CD4-positive, alpha-beta memory T cell (primary cell): ENCODE measurements around the gene SMARCB1. TPM values are rescaled to one million over a fixed set of nuclear protein-coding genes. Genes with fewer than 3 reads are reported as not detected.

Source experiments
- CTCF ChIA-PET: fragments of 350-600 bp; sonication (Branson Sonifier 250); formaldehyde crosslinking; loops from one replicate; lab custom pipeline; 2021; ENCODE audit warnings: inconsistent platforms; ENCODE audit not compliant: partially characterized antibody; lab: Charles Lee
- POLR2A ChIA-PET: fragments of 350-600 bp; sonication (Branson Sonifier 250); formaldehyde crosslinking; loops from one replicate; lab custom pipeline; 2021; ENCODE audit not compliant: partially characterized antibody; lab: Charles Lee
- DNase-seq, 5 donors: peaks; one replicate each; pipeline versions ENCODE4 v3.0.0 to v3.0.0-alpha.2; 2020 to 2022; ENCODE audit warnings: mixed read lengths in 1 of 5
- H3K27ac ChIP-seq: one replicate; pipeline ENCODE4 v1.7.0; 2013; ENCODE audit warnings: low read depth, low read length
- H3K27me3 ChIP-seq: 2 replicates; pipeline ENCODE4 v1.7.0; 2013; ENCODE audit warnings: mild to moderate bottlenecking, low read length, moderate library complexity; ENCODE audit not compliant: insufficient read depth
- H3K36me3 ChIP-seq: 2 replicates; pipeline ENCODE4 v1.7.0; 2013; ENCODE audit warnings: mild to moderate bottlenecking, low read length, moderate library complexity; ENCODE audit not compliant: insufficient read depth
- H3K4me1 ChIP-seq: 2 replicates; pipeline ENCODE4 v1.7.0; 2013; ENCODE audit warnings: mild to moderate bottlenecking, low read length, moderate library complexity; ENCODE audit not compliant: insufficient read depth
- H3K4me3 ChIP-seq, 2 donors: one replicate each; pipeline ENCODE4 v1.7.0; 2013; ENCODE audit warnings: low read length in 2 of 2, mild to moderate bottlenecking in 1 of 2
- H3K9me3 ChIP-seq, 2 donors: one replicate each; pipeline ENCODE4 v1.7.0; 2013; ENCODE audit warnings: low read length in 2 of 2, control low read depth in 1 of 2; ENCODE audit not compliant: control insufficient read depth in 1 of 2
- H3K27ac Mint-ChIP-seq, 7 donors: one replicate each; pipeline ENCODE4 v1.8.0; 2020 to 2021; ENCODE audit warnings: mixed read lengths in 7 of 7, mild to moderate bottlenecking in 6 of 7, inconsistent platforms in 3 of 7, moderate library complexity in 3 of 7
- H3K27me3 Mint-ChIP-seq, 2 donors: one replicate each; pipeline ENCODE4 v1.8.0; 2020 to 2021; ENCODE audit warnings: mixed read lengths in 2 of 2
- H3K36me3 Mint-ChIP-seq, 2 donors: one replicate each; pipeline ENCODE4 v1.8.0; 2020 to 2021; ENCODE audit warnings: mixed read lengths in 2 of 2, inconsistent platforms in 1 of 2, mild to moderate bottlenecking in 1 of 2
- H3K4me1 Mint-ChIP-seq, 4 donors: one replicate each; pipeline ENCODE4 v1.8.0; 2020 to 2021; ENCODE audit warnings: mixed read lengths in 4 of 4, mild to moderate bottlenecking in 1 of 4
- H3K4me3 Mint-ChIP-seq, 8 donors: one replicate each; pipeline ENCODE4 v1.8.0; 2020 to 2021; ENCODE audit warnings: mixed read lengths in 8 of 8, mild to moderate bottlenecking in 7 of 8, moderate library complexity in 6 of 8, inconsistent platforms in 3 of 8
- H3K9me3 Mint-ChIP-seq, 8 donors: one replicate each; pipeline ENCODE4 v1.8.0; 2020 to 2021; ENCODE audit warnings: mixed read lengths in 8 of 8, mild to moderate bottlenecking in 5 of 8, inconsistent platforms in 3 of 8, moderate library complexity in 1 of 8
- intact Hi-C: fragments of 100-400 bp; cut with micrococcal nuclease; formaldehyde crosslinking; loops from one replicate; pipeline ENCODE4 v1.15.1; 2023
- polyA plus RNA-seq, 2 donors: library from polyadenylated mRNA; unstranded; fragments of 300-500 nt; fragmentation: Illumina TruSeq; gene quantifications; one replicate each; pipeline ENCODE4 v1.2.3, GENCODE V29; 2021
- total RNA-seq, 2 experiments: library from RNA; stranded (reverse); gene quantifications; one replicate each; pipeline ENCODE4 v1.2.3, GENCODE V29; 2021

SMARCB1 gene
- total and polyA plus RNA-seq, 4 experiments from 2014 or later: 36.6 to 46.0 (median 41.7) TPM

DNA sequence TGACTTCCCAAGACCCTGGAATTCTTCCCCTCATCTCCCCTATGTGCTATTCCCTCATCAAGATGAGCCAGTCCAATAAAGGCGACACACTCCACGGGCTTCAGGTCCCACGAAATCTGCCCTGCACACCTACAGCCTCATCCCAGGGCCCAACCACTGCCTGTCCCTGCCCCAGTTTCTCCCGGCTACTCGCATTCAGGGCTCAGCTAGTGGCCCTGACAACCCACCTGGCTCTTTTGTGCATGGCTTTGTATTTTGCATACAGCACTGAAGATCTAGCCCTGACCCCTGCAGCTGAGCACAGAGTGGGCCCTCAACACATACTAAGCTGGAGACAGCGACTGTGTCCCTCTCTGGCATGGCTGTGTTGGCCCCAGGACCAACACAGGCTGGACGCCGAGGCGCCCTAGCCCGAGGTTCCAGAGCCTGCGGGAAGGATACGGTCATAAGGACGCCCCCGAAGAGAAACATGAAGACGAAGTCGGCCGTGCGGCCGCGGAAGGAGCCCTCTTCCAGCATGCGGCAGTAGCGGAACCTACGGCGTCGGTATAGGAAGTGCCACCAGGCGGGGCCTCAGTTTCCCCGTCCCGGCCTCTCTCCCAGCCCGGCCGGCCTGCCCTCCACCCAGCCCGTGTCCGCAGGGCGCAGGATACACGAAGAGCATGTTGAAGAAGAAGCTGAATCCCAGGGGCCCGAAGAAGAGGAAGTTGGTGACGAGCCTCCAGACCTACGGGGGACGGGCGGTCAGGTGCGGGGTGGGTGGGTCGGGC, 51.3 kb downstream of the SMARCB1 start:
- H3K27me3 ChIP-seq: no peaks in the 10 kb centered on the region
- Mint-ChIP-seq H3K4me3 (peak overlapping the region; percentile 85 to 96 (median 90)), H3K4me1 (peaks cover 14 to 30% (median 20%) of the 10 kb centered on the region in 4 donors), H3K9me3 (peaks cover 0 to 3% (median 0%) of the 10 kb centered on the region in 8 donors), H3K27me3 (no peaks in the 10 kb centered on the region), H3K36me3 (peaks cover 0 to 8% of the 10 kb centered on the region in 2 donors), H3K27ac (peak overlapping the region; percentile 83 to 93 (median 88))
- H3K36me3 ChIP-seq: peaks cover 10% of the 10 kb centered on the region
- DNase-seq: no peak
- peak overlapping the region; percentile 24 for H3K27ac ChIP-seq
- ChIA-PET CTCF (no interaction called here), POLR2A (interaction anchor here (1.0 to 1.9 kb wide), 2 partner anchors 20 to 56 kb away, joined by 3 to 16 read pairs; partner anchors contain the start of genes MIF and SLC2A11)
- H3K9me3 ChIP-seq: no peaks in the 10 kb centered on the region
- H3K4me1 ChIP-seq: peaks cover 14% of the 10 kb centered on the region
- peak overlapping the region in 1 of 2 donors; percentile 83 for H3K4me3 ChIP-seq
- intact Hi-C loops: loop anchor here (2.0 to 10.0 kb wide), 3 partner anchors 65 to 143 kb away; partner anchors contain the start of genes MMP11 and RGL4

- H3K27me3 ChIP-seq: no peaks in the 10 kb centered on the region
- POLR2A ChIA-PET: interaction anchor here (1.0 to 1.9 kb wide), 2 partner anchors 19 to 55 kb away, joined by 3 to 16 read pairs; partner anchors contain the start of genes MIF and SLC2A11
- H3K36me3 ChIP-seq: peaks cover 5% of the 10 kb centered on the region
- Mint-ChIP-seq H3K36me3 (peaks cover 0 to 8% of the 10 kb centered on the region in 2 donors), H3K27me3 (no peaks in the 10 kb centered on the region), H3K27ac (peak within 1 kb of the TSS; percentile 83 to 97 (median 93)), H3K4me1 (peaks cover 14 to 30% (median 20%) of the 10 kb centered on the region in 4 donors), H3K9me3 (peaks cover 0 to 3% (median 0%) of the 10 kb centered on the region in 8 donors), H3K4me3 (peak within 1 kb of the TSS; percentile 85 to 96 (median 91))
- peak within 1 kb of the TSS; percentile 24 for H3K27ac ChIP-seq
- DNase-seq: peak; percentile 93 to 96 (median 95)
- intact Hi-C loops: loop anchor here (1.0 to 10.0 kb wide), 4 partner anchors 52 to 144 kb away; partner anchors contain the start of genes MMP11 and RGL4
- CTCF ChIA-PET: no interaction called here
- no peaks in the 10 kb centered on the region for H3K9me3 ChIP-seq
- peaks cover 14% of the 10 kb centered on the region for H3K4me1 ChIP-seq
- peak within 1 kb of the TSS in 1 of 2 donors; percentile 83 for H3K4me3 ChIP-seq
These were observed 52.1 kb downstream of the SMARCB1 start, which contains the start of gene DERL3 for GRCh38 chr22:23838681-23839468. TSS of gene DERL3 (minus strand) at chr22:23839006. CDS start at chr22:23838987, 19 bp downstream.

DNA sequence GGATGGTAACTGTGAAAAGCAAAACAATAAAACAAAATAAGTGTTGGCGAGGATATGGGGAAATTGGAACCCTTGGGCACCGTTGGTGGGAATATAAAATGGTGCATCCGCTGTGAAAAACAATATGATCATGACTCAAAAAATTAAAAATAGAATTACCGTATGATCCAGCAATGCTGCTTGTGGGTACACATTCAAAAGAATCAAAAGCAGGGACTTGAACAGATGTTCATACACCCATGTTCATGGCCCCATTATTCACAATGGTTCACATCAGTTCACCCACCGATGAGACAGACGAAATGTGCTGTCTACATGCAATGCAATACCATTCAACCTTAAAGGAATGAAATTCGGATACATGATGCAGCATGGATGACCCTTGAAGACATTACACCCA, 53.3 kb downstream of the SMARCB1 start:
- peaks cover 14% of the 10 kb centered on the region for H3K4me1 ChIP-seq
- H3K4me3 Mint-ChIP-seq: peak overlapping the region in 7 of 8 donors; percentile 8 to 91 (median 70)
- H3K36me3 Mint-ChIP-seq: peaks cover 0 to 6% of the 10 kb centered on the region in 2 donors
- H3K9me3 ChIP-seq: no peaks in the 10 kb centered on the region
- peaks cover 0 to 3% (median 0%) of the 10 kb centered on the region in 8 donors for H3K9me3 Mint-ChIP-seq
- H3K4me1 Mint-ChIP-seq: peaks cover 14 to 30% (median 20%) of the 10 kb centered on the region in 4 donors
- no peak overlapping the region for H3K4me3 ChIP-seq
- peaks cover 5% of the 10 kb centered on the region for H3K36me3 ChIP-seq
- no peak for DNase-seq
- no peak overlapping the region for H3K27ac ChIP-seq
- no peaks in the 10 kb centered on the region for H3K27me3 ChIP-seq
- CTCF ChIA-PET: no interaction called here
- peak overlapping the region in 3 of 7 donors; percentile 46 to 82 (median 63) for H3K27ac Mint-ChIP-seq
- POLR2A ChIA-PET: no interaction called here
- intact Hi-C loops: no loop called here
- H3K27me3 Mint-ChIP-seq: no peaks in the 10 kb centered on the region

DNA sequence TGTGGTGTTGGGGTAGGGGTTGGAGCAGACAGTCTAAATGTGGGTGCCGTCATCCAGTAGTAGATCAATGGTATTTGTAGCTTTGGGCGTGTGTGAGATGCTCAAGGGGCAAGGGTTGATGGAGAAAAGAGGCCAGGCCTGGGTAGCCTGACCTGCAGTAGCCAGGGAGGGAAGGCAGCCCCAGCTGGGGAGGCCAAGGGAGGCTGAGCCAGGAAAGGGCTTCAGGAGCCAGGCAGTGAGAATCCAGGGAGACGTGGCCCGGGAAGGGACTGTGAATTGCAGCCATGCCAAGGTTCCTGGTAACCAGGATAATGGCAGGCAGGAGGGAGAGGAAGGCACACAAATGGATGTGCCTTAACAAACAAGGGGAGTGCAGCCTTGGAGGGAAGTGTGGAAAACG, 54.5 kb downstream of the SMARCB1 start:
- H3K36me3 Mint-ChIP-seq: peaks cover 0 to 2% of the 10 kb centered on the region in 2 donors
- no peak overlapping the region for H3K4me3 Mint-ChIP-seq
- ChIA-PET POLR2A (no interaction called here), CTCF (no interaction called here)
- Histone ChIP-seq H3K9me3 (no peaks in the 10 kb centered on the region), H3K27ac (no peak overlapping the region), H3K36me3 (no peaks in the 10 kb centered on the region), H3K4me1 (peaks cover 14% of the 10 kb centered on the region), H3K4me3 (no peak overlapping the region), H3K27me3 (no peaks in the 10 kb centered on the region)
- intact Hi-C loops: no loop called here
- no peaks in the 10 kb centered on the region for H3K27me3 Mint-ChIP-seq
- no peak for DNase-seq
- peak overlapping the region in 1 of 7 donors; percentile 9 for H3K27ac Mint-ChIP-seq
- H3K9me3 Mint-ChIP-seq: peaks cover 0 to 3% (median 0%) of the 10 kb centered on the region in 8 donors
- peaks cover 14 to 30% (median 20%) of the 10 kb centered on the region in 4 donors for H3K4me1 Mint-ChIP-seq

- H3K27ac ChIP-seq: no peak overlapping the region
- Mint-ChIP-seq H3K36me3 (peaks cover 0 to 2% of the 10 kb centered on the region in 2 donors), H3K4me3 (no peak overlapping the region), H3K27ac (no peak overlapping the region), H3K9me3 (peaks cover 0 to 3% (median 0%) of the 10 kb centered on the region in 8 donors), H3K27me3 (no peaks in the 10 kb centered on the region), H3K4me1 (peaks cover 14 to 30% (median 20%) of the 10 kb centered on the region in 4 donors)
- H3K27me3 ChIP-seq: no peaks in the 10 kb centered on the region
- no peaks in the 10 kb centered on the region for H3K36me3 ChIP-seq
- H3K9me3 ChIP-seq: no peaks in the 10 kb centered on the region
- intact Hi-C loops: no loop called here
- DNase-seq: no peak
- H3K4me1 ChIP-seq: peaks cover 14% of the 10 kb centered on the region
- no peak overlapping the region for H3K4me3 ChIP-seq
- CTCF ChIA-PET: no interaction called here
- POLR2A ChIA-PET: no interaction called here
These were observed 55.1 kb downstream of the SMARCB1 start for GRCh38 chr22:23841736-23842445.

DNA sequence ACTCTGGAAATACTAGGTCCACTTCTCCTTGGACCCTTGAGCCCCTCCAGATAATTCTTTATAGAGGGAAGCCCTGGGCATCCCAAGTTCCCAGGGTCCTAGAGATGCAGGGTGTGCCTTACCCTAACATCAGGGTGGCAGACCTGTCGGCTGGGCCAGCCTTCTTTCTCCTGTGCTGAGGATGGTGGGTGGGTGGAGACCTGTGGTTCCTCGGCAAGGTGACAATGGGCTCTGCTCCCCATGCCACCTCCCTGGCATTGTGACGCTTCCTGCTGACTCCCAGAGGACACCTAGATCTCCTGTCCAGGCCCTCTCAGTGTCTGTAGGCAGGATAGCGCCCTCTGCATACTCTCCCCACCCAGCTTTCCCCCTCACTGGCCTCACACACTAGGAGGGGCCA, 55.8 kb downstream of the SMARCB1 start:
- H3K36me3 ChIP-seq: no peaks in the 10 kb centered on the region
- H3K4me1 Mint-ChIP-seq: peaks cover 14 to 23% (median 20%) of the 10 kb centered on the region in 4 donors
- no peak overlapping the region for H3K4me3 ChIP-seq
- no peak overlapping the region for H3K27ac Mint-ChIP-seq
- H3K36me3 Mint-ChIP-seq: peaks cover 0 to 2% of the 10 kb centered on the region in 2 donors
- no peak for DNase-seq
- H3K27me3 Mint-ChIP-seq: no peaks in the 10 kb centered on the region
- ChIA-PET CTCF (no interaction called here), POLR2A (interaction anchor here (0.6 kb wide), 1 partner anchor 77 kb away, joined by 3 read pairs; no protein-coding TSS in a partner anchor)
- H3K9me3 Mint-ChIP-seq: peaks cover 0 to 3% (median 0%) of the 10 kb centered on the region in 8 donors
- peaks cover 14% of the 10 kb centered on the region for H3K4me1 ChIP-seq
- no peaks in the 10 kb centered on the region for H3K27me3 ChIP-seq
- no peak overlapping the region for H3K4me3 Mint-ChIP-seq
- H3K9me3 ChIP-seq: no peaks in the 10 kb centered on the region
- H3K27ac ChIP-seq: no peak overlapping the region
- intact Hi-C loops: no loop called here
